Trophoblast cell (in vitro differentiated cells and primary cell): ENCODE measurements around the gene IDH2.

ENCODE experiments used
- DNase-seq, 2 donors: peaks; one replicate each; pipeline ENCODE4 v3.0.0-alpha.2; 2016
- H2AFZ ChIP-seq: 2 replicates; pipeline ENCODE4 v1.6.1; 2013; ENCODE audit warnings: low read length, moderate library complexity, mild to moderate bottlenecking; ENCODE audit not compliant: insufficient read depth, poor library complexity
- H2AK5ac ChIP-seq: 2 replicates; pipeline ENCODE4 v1.6.1; 2013; ENCODE audit warnings: mild to moderate bottlenecking, low read length
- H2BK120ac ChIP-seq: 2 replicates; pipeline ENCODE4 v1.6.1; 2013; ENCODE audit warnings: low read length, mild to moderate bottlenecking, moderate library complexity; ENCODE audit not compliant: insufficient read depth, poor library complexity
- H2BK12ac ChIP-seq: 2 replicates; pipeline ENCODE4 v1.6.1; 2013; ENCODE audit warnings: mild to moderate bottlenecking, low read length, moderate library complexity
- H2BK5ac ChIP-seq: 2 replicates; pipeline ENCODE4 v1.6.1; 2013; ENCODE audit warnings: low read length, low read depth, moderate library complexity, mild to moderate bottlenecking; ENCODE audit not compliant: poor library complexity
- H3K14ac ChIP-seq: 2 replicates; pipeline ENCODE4 v1.6.1; 2013; ENCODE audit warnings: mild to moderate bottlenecking, low read length
- H3K18ac ChIP-seq: 2 replicates; pipeline ENCODE4 v1.6.1; 2013; ENCODE audit warnings: mild to moderate bottlenecking, low read length
- H3K23ac ChIP-seq: 2 replicates; pipeline ENCODE4 v1.6.1; 2013; ENCODE audit warnings: low read length
- H3K27ac ChIP-seq: 2 replicates; pipeline ENCODE4 v1.5.1; 2013; ENCODE audit warnings: low read depth, mild to moderate bottlenecking, inconsistent platforms, low read length, moderate library complexity
- H3K27me3 ChIP-seq: 2 replicates; pipeline ENCODE4 v1.6.1; 2013; ENCODE audit warnings: inconsistent platforms, mild to moderate bottlenecking, low read length, moderate library complexity; ENCODE audit not compliant: insufficient read depth
- H3K36me3 ChIP-seq, 2 experiments: 1 replicate in 1 of 2; 2 replicates in 1 of 2; pipeline ENCODE4 v1.6.1; 2013; ENCODE audit warnings: low read length in 2 of 2, mild to moderate bottlenecking in 2 of 2, moderate library complexity in 1 of 2; ENCODE audit not compliant: insufficient read depth in 2 of 2, control insufficient read depth in 1 of 2
- H3K4ac ChIP-seq: 2 replicates; pipeline ENCODE4 v1.6.1; 2013; ENCODE audit warnings: low read depth, mild to moderate bottlenecking, low read length, moderate library complexity
- H3K4me1 ChIP-seq, 2 experiments: 1 replicate in 1 of 2; 2 replicates in 1 of 2; pipeline ENCODE4 v1.6.1; 2013; ENCODE audit warnings: low read length in 2 of 2, mild to moderate bottlenecking in 2 of 2, moderate library complexity in 1 of 2; ENCODE audit not compliant: insufficient read depth in 2 of 2, control insufficient read depth in 1 of 2
- H3K4me2 ChIP-seq: 2 replicates; pipeline ENCODE4 v1.6.1; 2013; ENCODE audit warnings: inconsistent platforms, mild to moderate bottlenecking, low read length, moderate library complexity
- H3K4me3 ChIP-seq: 2 replicates; pipeline ENCODE4 v1.5.1; 2013; ENCODE audit warnings: mild to moderate bottlenecking, low read depth, low read length, inconsistent platforms
- H3K79me1 ChIP-seq: one replicate; pipeline ENCODE4 v1.6.1; 2013; ENCODE audit warnings: low read length
- H3K79me2 ChIP-seq: 2 replicates; pipeline ENCODE4 v1.6.1; 2013; ENCODE audit warnings: low read length, mild to moderate bottlenecking; ENCODE audit not compliant: control insufficient read depth, insufficient read depth, poor library complexity
- H3K9ac ChIP-seq: 2 replicates; pipeline ENCODE4 v1.6.1; 2013; ENCODE audit warnings: mild to moderate bottlenecking, low read length
- H3K9me3 ChIP-seq: 2 replicates; pipeline ENCODE4 v1.6.1; 2013; ENCODE audit warnings: low read depth, mild to moderate bottlenecking, control low read depth, inconsistent platforms, low read length; ENCODE audit not compliant: insufficient read depth
- H4K12ac ChIP-seq: 2 replicates; pipeline ENCODE4 v1.6.1; 2013; ENCODE audit warnings: low read depth, mild to moderate bottlenecking, low read length, moderate library complexity
- H4K8ac ChIP-seq: 2 replicates; pipeline ENCODE4 v1.6.1; 2013; ENCODE audit warnings: low read depth, mild to moderate bottlenecking, low read length, moderate library complexity
- H4K91ac ChIP-seq: one replicate; pipeline ENCODE4 v1.6.1; 2013; ENCODE audit warnings: low read depth, mild to moderate bottlenecking, low read length, moderate library complexity
- WGBS: extraction: QIAGEN DNeasy Blood & Tissue Kit; methylation state at CpG from one replicate; pipeline ENCODE4 v1.1.7; 2013; ENCODE audit warnings: missing lambda C conversion rate; ENCODE audit not compliant: insufficient read length, insufficient coverage; ENCODE audit errors: extremely low coverage; 5-methylcytosine and 5-hydroxymethylcytosine counted together

Gene IDH2

DNA sequence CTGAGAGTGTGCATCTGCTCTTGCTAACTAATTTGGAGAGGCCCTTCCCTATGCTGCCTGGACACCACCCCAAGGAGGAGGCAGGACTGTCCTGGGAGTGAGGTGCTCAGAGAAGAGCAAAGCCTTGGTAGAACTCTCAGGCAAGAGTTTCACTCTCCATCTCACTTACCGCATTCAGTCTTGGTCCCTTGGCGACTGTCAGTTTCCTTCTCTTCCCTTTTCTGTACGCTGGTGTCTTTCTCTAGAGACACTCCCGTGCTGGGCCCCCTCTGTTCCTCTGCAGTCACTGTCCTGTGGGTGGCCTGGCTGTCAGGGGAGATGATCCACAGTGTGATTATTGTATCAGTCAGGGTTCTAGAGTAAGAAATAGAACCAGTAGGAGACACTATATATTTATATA lies 44.0 kb downstream of the IDH2 start:
- H2AFZ ChIP-seq, result no peak overlapping the region
- H3K27ac ChIP-seq, result no peak overlapping the region
- H2BK5ac ChIP-seq, result no peak overlapping the region
- no peak overlapping the region for H4K91ac ChIP-seq
- no peaks in the 10 kb centered on the region for H3K36me3 ChIP-seq
- no CpG with 5 or more reads among the region's 4 CpGs for WGBS
- peaks cover 14 to 23% of the 10 kb centered on the region in 2 experiments for H3K4me1 ChIP-seq
- H3K9ac ChIP-seq, result no peak overlapping the region
- H2AK5ac ChIP-seq, result no peak overlapping the region
- H2BK12ac ChIP-seq, result no peak overlapping the region
- no peak overlapping the region for H3K18ac ChIP-seq
- H4K8ac ChIP-seq, result no peak overlapping the region
- H3K79me1 ChIP-seq, result peaks cover 12% of the 10 kb centered on the region
- no peak overlapping the region for H2BK120ac ChIP-seq
- H4K12ac ChIP-seq, result no peak overlapping the region
- H3K27me3 ChIP-seq, result no peaks in the 10 kb centered on the region
- H3K79me2 ChIP-seq, result no peaks in the 10 kb centered on the region
- H3K9me3 ChIP-seq, result peaks cover 5% of the 10 kb centered on the region
- H3K23ac ChIP-seq, result no peak overlapping the region
- H3K4ac ChIP-seq, result no peak overlapping the region
- no peak overlapping the region for H3K14ac ChIP-seq
- no peak for DNase-seq
- no peak overlapping the region for H3K4me3 ChIP-seq
- no peak overlapping the region for H3K4me2 ChIP-seq

DNA sequence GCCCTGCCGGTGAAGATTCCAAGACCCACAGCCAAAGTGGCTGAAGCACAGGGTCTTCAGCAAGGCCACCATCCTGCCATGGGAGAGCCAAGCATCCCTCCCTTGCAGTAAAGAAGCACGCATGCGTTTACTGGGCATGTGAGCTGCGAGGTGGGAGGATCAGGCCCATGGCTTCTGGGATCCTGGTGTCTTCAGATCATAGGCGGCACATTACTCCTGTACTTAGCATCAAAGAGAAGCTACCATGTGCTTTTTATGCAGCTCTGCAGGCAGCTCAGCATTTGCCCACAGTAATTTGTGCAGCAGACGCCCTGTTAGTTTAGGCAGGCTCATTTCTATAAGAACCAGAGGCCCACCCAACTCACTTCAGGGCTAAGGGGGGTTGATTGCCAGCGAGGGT lies 45.7 kb downstream of the IDH2 start:
- Histone ChIP-seq H2BK120ac (no peak overlapping the region), H2BK12ac (no peak overlapping the region), H3K14ac (no peak overlapping the region), H4K12ac (no peak overlapping the region), H3K27ac (no peak overlapping the region), H3K4ac (no peak overlapping the region), H2AFZ (no peak overlapping the region), H3K9me3 (peaks cover 5% of the 10 kb centered on the region), H3K18ac (no peak overlapping the region), H3K27me3 (no peaks in the 10 kb centered on the region), H3K79me1 (peaks cover 8% of the 10 kb centered on the region), H3K9ac (no peak overlapping the region), H3K79me2 (no peaks in the 10 kb centered on the region), H3K4me3 (no peak overlapping the region), H4K91ac (no peak overlapping the region), H3K36me3 (no peaks in the 10 kb centered on the region), H2AK5ac (no peak overlapping the region), H2BK5ac (no peak overlapping the region), H3K23ac (no peak overlapping the region), H3K4me1 (peaks cover 13 to 21% of the 10 kb centered on the region in 2 experiments), H4K8ac (no peak overlapping the region), H3K4me2 (no peak overlapping the region)
- no CpG with 5 or more reads among the region's 7 CpGs for WGBS
- no peak for DNase-seq

DNA sequence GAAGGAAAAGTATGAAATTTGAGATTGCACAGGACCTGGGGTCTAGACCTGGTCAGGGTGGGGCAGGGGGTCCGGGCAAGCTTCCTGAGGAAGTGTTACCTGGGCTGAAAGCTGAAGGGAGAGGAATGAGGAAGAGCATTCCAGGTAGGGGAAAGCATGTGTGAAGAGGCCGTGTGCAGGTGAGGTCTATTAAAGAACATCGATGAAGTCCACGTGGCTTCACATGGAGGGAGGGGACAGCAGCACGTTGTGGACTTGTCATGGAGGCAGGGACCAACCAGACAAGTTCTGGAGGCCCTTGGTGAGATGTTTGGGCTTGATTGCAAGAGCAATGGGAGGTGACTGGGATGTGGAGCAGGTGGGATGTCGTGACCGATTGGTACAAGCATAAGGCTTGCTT lies 47.1 kb downstream of the IDH2 start:
- Histone ChIP-seq H3K27me3 (no peaks in the 10 kb centered on the region), H3K4me3 (no peak overlapping the region), H4K8ac (no peak overlapping the region), H3K18ac (no peak overlapping the region), H3K14ac (no peak overlapping the region), H2BK120ac (no peak overlapping the region), H3K79me1 (peaks cover 6% of the 10 kb centered on the region), H3K36me3 (no peaks in the 10 kb centered on the region), H3K79me2 (no peaks in the 10 kb centered on the region), H2BK5ac (no peak overlapping the region), H2AFZ (no peak overlapping the region), H3K9ac (no peak overlapping the region), H3K4me1 (peaks cover 11 to 19% of the 10 kb centered on the region in 2 experiments), H4K91ac (no peak overlapping the region), H2AK5ac (no peak overlapping the region), H3K23ac (no peak overlapping the region), H3K9me3 (peaks cover 5% of the 10 kb centered on the region), H4K12ac (no peak overlapping the region), H2BK12ac (no peak overlapping the region), H3K4ac (no peak overlapping the region), H3K4me2 (no peak overlapping the region), H3K27ac (no peak overlapping the region)
- no CpG with 5 or more reads among the region's 7 CpGs for whole genome bisulfite sequencing
- DNase-seq, result no peak

DNA sequence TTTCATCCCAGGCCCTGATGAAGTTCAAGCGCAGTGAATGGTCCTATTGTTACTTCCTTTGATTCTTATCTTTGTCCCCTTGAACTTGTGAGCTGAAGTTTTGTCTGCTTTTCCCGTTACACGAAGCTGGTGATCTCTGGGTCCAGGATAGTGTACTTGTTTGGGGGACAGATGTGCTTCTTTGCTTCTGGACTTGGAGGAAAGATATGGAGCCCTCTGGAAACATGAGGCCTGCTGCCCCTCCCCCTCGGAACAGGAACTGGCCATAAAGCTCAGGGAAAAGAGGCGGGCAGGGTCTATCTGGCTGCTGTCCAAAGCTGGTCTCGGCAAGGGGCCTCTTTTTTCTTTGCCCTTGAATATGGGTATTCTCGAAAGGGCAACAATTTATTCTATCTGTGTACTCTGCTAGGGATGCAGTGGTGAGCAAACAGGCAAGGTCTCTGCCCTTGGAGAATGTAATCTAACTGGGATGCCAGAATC lies 47.6 kb downstream of the IDH2 start:
- H4K12ac ChIP-seq, result no peak overlapping the region
- H2BK5ac ChIP-seq, result no peak overlapping the region
- H3K23ac ChIP-seq, result no peak overlapping the region
- no peak overlapping the region for H2BK120ac ChIP-seq
- no peak for DNase-seq
- H3K79me2 ChIP-seq, result no peaks in the 10 kb centered on the region
- H2BK12ac ChIP-seq, result no peak overlapping the region
- no peak overlapping the region for H3K9ac ChIP-seq
- H3K4ac ChIP-seq, result no peak overlapping the region
- no peaks in the 10 kb centered on the region for H3K36me3 ChIP-seq
- no peak overlapping the region for H2AK5ac ChIP-seq
- H3K18ac ChIP-seq, result no peak overlapping the region
- H4K91ac ChIP-seq, result no peak overlapping the region
- H3K4me2 ChIP-seq, result no peak overlapping the region
- H4K8ac ChIP-seq, result no peak overlapping the region
- peaks cover 5% of the 10 kb centered on the region for H3K9me3 ChIP-seq
- peaks cover 6% of the 10 kb centered on the region for H3K79me1 ChIP-seq
- H3K27ac ChIP-seq, result no peak overlapping the region
- H2AFZ ChIP-seq, result no peak overlapping the region
- H3K4me1 ChIP-seq, result peaks cover 9 to 15% of the 10 kb centered on the region in 2 experiments
- H3K27me3 ChIP-seq, result no peaks in the 10 kb centered on the region
- H3K14ac ChIP-seq, result no peak overlapping the region
- no peak overlapping the region for H3K4me3 ChIP-seq
- WGBS, result no CpG with 5 or more reads among the region's 7 CpGs
